Measurements from ENCODE around the gene GLUD2. TPM values are rescaled to one million over a fixed set of nuclear protein-coding genes. Genes with fewer than 3 reads are reported as not detected.
A peak's percentile ranks its signal among the peaks of the same experiment; 100 is the strongest.

The GLUD2 gene
- polyA plus RNA-seq, 1 donor (not counting 4 experiments of a cell fraction or from before 2014, with no cell fraction given) = 1.5 TPM

GRCh38 chrX:121036951-121037350 is 10.5 kb upstream of the GLUD2 start:
- Histone ChIP-seq H3K9me1 (ENCODE audit: control insufficient read depth, extremely low read depth, insufficient read depth, low read length) (no peaks in the 10 kb centered on the region), H3K27ac (ENCODE audit: control insufficient read depth, insufficient read depth, low read length) (no peak overlapping the region), H4K20me1 (ENCODE audit: control insufficient read depth, extremely low read depth, insufficient read depth, low read length) (no peaks in the 10 kb centered on the region), H3K79me2 (ENCODE audit: control insufficient read depth, insufficient read depth, low read length) (no peaks in the 10 kb centered on the region), H3K36me3 (ENCODE audit: control insufficient read depth in 2 of 2, extremely low read depth in 1 of 2, insufficient read depth in 2 of 2, low read length in 2 of 2) (no peaks in the 10 kb centered on the region), H3K9me3 (ENCODE audit: control insufficient read depth, low read depth, low read length) (no peaks in the 10 kb centered on the region), H3K27me3 (ENCODE audit: control insufficient read depth, extremely low read depth, insufficient read depth, low read length) (no peaks in the 10 kb centered on the region), H3K9ac (ENCODE audit: control insufficient read depth, extremely low read depth, insufficient read depth, low read length) (no peak overlapping the region), H3K4me1 (ENCODE audit: control insufficient read depth, extremely low read depth, insufficient read depth, low read length) (peaks cover 10% of the 10 kb centered on the region), H3K4me3 (ENCODE audit: control insufficient read depth in 2 of 3, extremely low read depth in 1 of 3, insufficient read depth in 2 of 3, low read depth in 1 of 3, low read length in 3 of 3) (peak overlapping the region in 1 of 3 experiments; percentile 11), H2AFZ (ENCODE audit: control insufficient read depth, low read length) (no peak overlapping the region), H3K4me2 (ENCODE audit: control insufficient read depth, extremely low read depth, insufficient read depth, low read depth, low read length) (peak overlapping the region; percentile 12)
- FAIRE-seq = peak; percentile 79
- TF ChIP-seq, protein P1, sequence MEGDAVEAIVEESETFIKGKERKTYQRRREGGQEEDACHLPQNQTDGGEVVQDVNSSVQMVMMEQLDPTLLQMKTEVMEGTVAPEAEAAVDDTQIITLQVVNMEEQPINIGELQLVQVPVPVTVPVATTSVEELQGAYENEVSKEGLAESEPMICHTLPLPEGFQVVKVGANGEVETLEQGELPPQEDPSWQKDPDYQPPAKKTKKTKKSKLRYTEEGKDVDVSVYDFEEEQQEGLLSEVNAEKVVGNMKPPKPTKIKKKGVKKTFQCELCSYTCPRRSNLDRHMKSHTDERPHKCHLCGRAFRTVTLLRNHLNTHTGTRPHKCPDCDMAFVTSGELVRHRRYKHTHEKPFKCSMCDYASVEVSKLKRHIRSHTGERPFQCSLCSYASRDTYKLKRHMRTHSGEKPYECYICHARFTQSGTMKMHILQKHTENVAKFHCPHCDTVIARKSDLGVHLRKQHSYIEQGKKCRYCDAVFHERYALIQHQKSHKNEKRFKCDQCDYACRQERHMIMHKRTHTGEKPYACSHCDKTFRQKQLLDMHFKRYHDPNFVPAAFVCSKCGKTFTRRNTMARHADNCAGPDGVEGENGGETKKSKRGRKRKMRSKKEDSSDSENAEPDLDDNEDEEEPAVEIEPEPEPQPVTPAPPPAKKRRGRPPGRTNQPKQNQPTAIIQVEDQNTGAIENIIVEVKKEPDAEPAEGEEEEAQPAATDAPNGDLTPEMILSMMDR (optimal IDR thresholded peaks at IDR 0.05 in 1 of 3, IDR thresholded peaks at IDR 0.05 in 1 of 3, conservative IDR thresholded peaks at IDR 0.05 in 1 of 3; ENCODE audit: extremely low read depth in 1 of 3, insufficient read depth in 2 of 3, low read length in 3 of 3) = no peak
- TF ChIP-seq EZH2 (IDR thresholded peaks at IDR 0.05; ENCODE audit: low read length) = no peak
- DNase-seq (ENCODE audit: low read depth, low spot score) = no peak
- dilution Hi-C loops (cut with MboI; ENCODE audit: extremely low pct_ligation_motif_present, low sequenced_read_pairs) = no loop called here

GRCh38 chrX:121050781-121051180 is 3.4 kb downstream of the GLUD2 start:
- H3K9me3 ChIP-seq (ENCODE audit: control insufficient read depth, low read depth, low read length) = no peaks in the 10 kb centered on the region
- H2AFZ ChIP-seq (ENCODE audit: control insufficient read depth, low read length) = no peak overlapping the region
- no peak overlapping the region for H3K9ac ChIP-seq (ENCODE audit: control insufficient read depth, extremely low read depth, insufficient read depth, low read length)
- dilution Hi-C loops (cut with MboI; ENCODE audit: extremely low pct_ligation_motif_present, low sequenced_read_pairs) = no loop called here
- TF ChIP-seq, protein P1 (optimal IDR thresholded peaks at IDR 0.05 in 1 of 3, IDR thresholded peaks at IDR 0.05 in 1 of 3, conservative IDR thresholded peaks at IDR 0.05 in 1 of 3; ENCODE audit: extremely low read depth in 1 of 3, insufficient read depth in 2 of 3, low read length in 3 of 3) = no peak
- TF ChIP-seq EZH2 (IDR thresholded peaks at IDR 0.05; ENCODE audit: low read length) = no peak
- no peak overlapping the region for H3K27ac ChIP-seq (ENCODE audit: control insufficient read depth, insufficient read depth, low read length)
- H3K4me2 ChIP-seq (ENCODE audit: control insufficient read depth, extremely low read depth, insufficient read depth, low read depth, low read length) = no peak overlapping the region
- H3K79me2 ChIP-seq (ENCODE audit: control insufficient read depth, insufficient read depth, low read length) = no peaks in the 10 kb centered on the region
- H3K9me1 ChIP-seq (ENCODE audit: control insufficient read depth, extremely low read depth, insufficient read depth, low read length) = no peaks in the 10 kb centered on the region
- FAIRE-seq = no peak
- DNase-seq (ENCODE audit: low read depth, low spot score) = no peak
- H4K20me1 ChIP-seq (ENCODE audit: control insufficient read depth, extremely low read depth, insufficient read depth, low read length) = no peaks in the 10 kb centered on the region
- no peaks in the 10 kb centered on the region for H3K4me1 ChIP-seq (ENCODE audit: control insufficient read depth, extremely low read depth, insufficient read depth, low read length)
- H3K27me3 ChIP-seq (ENCODE audit: control insufficient read depth, extremely low read depth, insufficient read depth, low read length) = no peaks in the 10 kb centered on the region
- H3K36me3 ChIP-seq (ENCODE audit: control insufficient read depth in 2 of 2, extremely low read depth in 1 of 2, insufficient read depth in 2 of 2, low read length in 2 of 2) = no peaks in the 10 kb centered on the region
- H3K4me3 ChIP-seq (ENCODE audit: control insufficient read depth in 2 of 3, extremely low read depth in 1 of 3, insufficient read depth in 2 of 3, low read depth in 1 of 3, low read length in 3 of 3) = no peak overlapping the region
